Measurements from ENCODE around the gene GNG10. TPM values are rescaled to one million over a fixed set of nuclear protein-coding genes. Genes with fewer than 3 reads are reported as not detected.

GNG10 gene
- total RNA-seq, 1 experiment from 2014 or later: 31.0 TPM

- no peak overlapping the region for H2AFZ ChIP-seq (ENCODE audit: low read length)
- Mint-ChIP-seq H3K9me3 (peaks cover 2 to 4% of the 10 kb centered on the region in 2 experiments; a peak in 3 of 5 replicates), H3K4me1 (peaks cover 10 to 11% of the 10 kb centered on the region in 2 experiments), H3K27ac (no peak overlapping the region), H3K4me3 (no peak overlapping the region), H3K27me3 (ENCODE audit: low read depth) (no peaks in the 10 kb centered on the region; the same call in 1 of the 2 replicates), H3K36me3 (ENCODE audit: insufficient read depth in 1 of 3, low read depth in 3 of 3) (no peaks in the 10 kb centered on the region)
- no peaks in the 10 kb centered on the region for H3K9me3 ChIP-seq (ENCODE audit: control insufficient read depth, low read depth, low read length)
- no peak overlapping the region for H2BK15ac ChIP-seq (ENCODE audit: low read depth, low read length)
- no peak overlapping the region for H3K4ac ChIP-seq (ENCODE audit: low read depth, low read length)
- no peak overlapping the region for H4K5ac ChIP-seq (ENCODE audit: insufficient read length, low read depth, low read length)
- H3K27ac ChIP-seq (ENCODE audit: insufficient read length, low read depth, low read length): no peak overlapping the region
- H2BK20ac ChIP-seq (ENCODE audit: low read depth, low read length, poor library complexity, severe bottlenecking): no peak overlapping the region
- TF ChIP-seq CTCF (conservative IDR thresholded peaks at IDR 0.05): peak; percentile 74
- no peak for DNase-seq
- no peak overlapping the region for H4K91ac ChIP-seq (ENCODE audit: insufficient read length, low read depth, low read length)
- no peak overlapping the region for H2BK120ac ChIP-seq (ENCODE audit: low read depth, low read length, poor library complexity, severe bottlenecking)
- no peaks in the 10 kb centered on the region for H3K27me3 ChIP-seq (ENCODE audit: insufficient read depth, low read length)
- no peak overlapping the region for H3K18ac ChIP-seq (ENCODE audit: insufficient read length, low read depth, low read length)
- no peak overlapping the region for H3T11ph ChIP-seq (ENCODE audit: low read length)
- no peaks in the 10 kb centered on the region for H3K79me2 ChIP-seq (ENCODE audit: insufficient read depth, low read length)
- H3K4me2 ChIP-seq (ENCODE audit: insufficient read depth, insufficient read length, low read length): no peak overlapping the region
- H3K14ac ChIP-seq (ENCODE audit: insufficient read depth, low read length): no peak overlapping the region
- no peak overlapping the region for H2BK12ac ChIP-seq (ENCODE audit: insufficient read length, low read depth, low read length)
- H2AK5ac ChIP-seq (ENCODE audit: insufficient read length, low read length): no peak overlapping the region
- H3K79me1 ChIP-seq (ENCODE audit: insufficient read depth, low read depth, low read length, poor library complexity, severe bottlenecking): no peaks in the 10 kb centered on the region
- H3K9ac ChIP-seq (ENCODE audit: extremely low read depth, insufficient read length, low read length): no peak overlapping the region
- H3K23ac ChIP-seq (ENCODE audit: insufficient read length, low read depth, low read length): no peak overlapping the region
- H3K4me1 ChIP-seq (ENCODE audit: insufficient read depth, low read length): no peaks in the 10 kb centered on the region
- no peaks in the 10 kb centered on the region for H3K23me2 ChIP-seq (ENCODE audit: insufficient read length, low read depth, low read length, poor library complexity, severe bottlenecking)
- no peaks in the 10 kb centered on the region for H4K20me1 ChIP-seq (ENCODE audit: control insufficient read depth, insufficient read depth, insufficient read length)
- no peak overlapping the region for H3K56ac ChIP-seq (ENCODE audit: insufficient read length, low read depth, low read length)
- no CpG with 5 or more reads among the region's 2 CpGs for WGBS (ENCODE audit: extremely low coverage, insufficient read length, low lambda C conversion rate)
- no peak overlapping the region for H2BK5ac ChIP-seq (ENCODE audit: insufficient read length, low read length)
- no peak overlapping the region for H4K8ac ChIP-seq (replicated peaks; ENCODE audit: insufficient read length, low read depth, low read length)
Observed at GRCh38 chr9:111621895-111622480, 39.4 kb upstream of the GNG10 start.
